Prostate gland (tissue), 2 donors: ENCODE measurements around the gene TAL2.

Source experiments
- CTCF ChIP-seq, 4 experiments: fragments of 200-600 bp in 2 of 4; fragments of 450-650 bp in 2 of 4; sonication (generic) in 2 of 4; IDR thresholded peaks; 1 replicate in 3 of 4; 2 replicates in 1 of 4; pipeline ENCODE4 v1.5.1; 2016 to 2019; ENCODE audit warnings: antibody characterized with exemption in 4 of 4, mild to moderate bottlenecking in 2 of 4, moderate library complexity in 2 of 4
- POLR2A ChIP-seq: fragments of 450-650 bp; IDR thresholded peaks from one replicate; pipeline ENCODE4 v1.6.1; 2016; ENCODE audit warnings: antibody characterized with exemption, mild to moderate bottlenecking

- no peak for TF ChIP-seq CTCF (IDR thresholded peaks at IDR 0.05)
- no peak for TF ChIP-seq POLR2A
Measured at GRCh38 chr9:105633411-105633810, 28.8 kb upstream of the TAL2 start.
